Kidney capillary endothelial cell (primary cell): ENCODE measurements around the gene PRRC2B.
A peak's percentile ranks its signal among the peaks of the same experiment; 100 is the strongest.
"Not testable (repeated sequence)": the region's sequence is repeated elsewhere in the genome, so short reads cannot be mapped to it uniquely, and the experiment has no call there.

Source experiments
- DNase-seq: peaks from one replicate; pipeline ENCODE4 v3.0.0-alpha.2; 2018; ENCODE audit warnings: low spot score

PRRC2B gene

GRCh38 chr9:131472085-131472484, 78.2 kb downstream of the PRRC2B start:
- not testable (repeated sequence) for DNase-seq

GRCh38 chr9:131473198-131473885, 79.5 kb downstream of the PRRC2B start:
- DNase-seq = no peak

GRCh38 chr9:131473891-131474290, 80.0 kb downstream of the PRRC2B start:
- DNase-seq = no peak

- no peak for DNase-seq
These were observed 80.8 kb downstream of the PRRC2B start for GRCh38 chr9:131474711-131475110.

GRCh38 chr9:131475111-131475955, 81.4 kb downstream of the PRRC2B start:
- DNase-seq = no peak

- no peak for DNase-seq
These were observed 82.3 kb downstream of the PRRC2B start for GRCh38 chr9:131475956-131476776.

GRCh38 chr9:131476777-131477345, 83.0 kb downstream of the PRRC2B start:
- no peak for DNase-seq

GRCh38 chr9:131477367-131477766, 83.5 kb downstream of the PRRC2B start:
- no peak for DNase-seq

- DNase-seq = no peak
These were observed 84.0 kb downstream of the PRRC2B start for GRCh38 chr9:131477816-131478419.

- DNase-seq = peak; percentile 21
These were observed 84.6 kb downstream of the PRRC2B start for GRCh38 chr9:131478421-131478868.

- DNase-seq = no peak
These were observed 85.0 kb downstream of the PRRC2B start for GRCh38 chr9:131478911-131479310.

GRCh38 chr9:131480258-131480657, 86.4 kb downstream of the PRRC2B start:
- DNase-seq = no peak

GRCh38 chr9:131481441-131482342, 87.8 kb downstream of the PRRC2B start:
- DNase-seq = no peak

GRCh38 chr9:131482343-131483006, 88.6 kb downstream of the PRRC2B start:
- DNase-seq = no peak

GRCh38 chr9:131483319-131484050, 89.6 kb downstream of the PRRC2B start:
- no peak for DNase-seq

GRCh38 chr9:131484051-131484445, 90.2 kb downstream of the PRRC2B start:
- DNase-seq = no peak

- no peak for DNase-seq
These were observed 90.8 kb downstream of the PRRC2B start for GRCh38 chr9:131484560-131485185.

GRCh38 chr9:131485206-131485605, 91.3 kb downstream of the PRRC2B start:
- no peak for DNase-seq
